ENCODE data around the gene STRIP1.

STRIP1 gene

GRCh38 chr1:110049801-110050601, 15.6 kb downstream of the STRIP1 start:
- DNase-seq (ENCODE audit: low spot score): no peak

GRCh38 chr1:110050602-110051261, 16.3 kb downstream of the STRIP1 start:
- DNase-seq (ENCODE audit: low spot score): no peak

GRCh38 chr1:110051262-110051648, 16.8 kb downstream of the STRIP1 start:
- DNase-seq (ENCODE audit: low spot score): no peak

GRCh38 chr1:110053552-110054428, 19.4 kb downstream of the STRIP1 start:
- peak; percentile 65 for DNase-seq (ENCODE audit: low spot score)

GRCh38 chr1:110055493-110056284, 21.3 kb downstream of the STRIP1 start:
- no peak for DNase-seq (ENCODE audit: low spot score)

- no peak for DNase-seq (ENCODE audit: low spot score)
These were observed 21.9 kb downstream of the STRIP1 start for GRCh38 chr1:110056285-110056683.

GRCh38 chr1:110056776-110057175, 22.4 kb downstream of the STRIP1 start:
- no peak for DNase-seq (ENCODE audit: low spot score)

- no peak for DNase-seq (ENCODE audit: low spot score)
These were observed 23.6 kb downstream of the STRIP1 start for GRCh38 chr1:110057963-110058518.

- no peak for DNase-seq (ENCODE audit: low spot score)
These were observed 24.2 kb downstream of the STRIP1 start for GRCh38 chr1:110058591-110058990.

- DNase-seq (ENCODE audit: low spot score): no peak
These were observed 24.9 kb downstream of the STRIP1 start for GRCh38 chr1:110059133-110059863.

GRCh38 chr1:110060034-110060661, 25.7 kb downstream of the STRIP1 start:
- DNase-seq (ENCODE audit: low spot score): peak; percentile 79

GRCh38 chr1:110060662-110061060, 26.2 kb downstream of the STRIP1 start:
- no peak for DNase-seq (ENCODE audit: low spot score)

- no peak for DNase-seq (ENCODE audit: low spot score)
These were observed 26.9 kb downstream of the STRIP1 start for GRCh38 chr1:110061341-110061740.

GRCh38 chr1:110062612-110063011, 28.2 kb downstream of the STRIP1 start:
- DNase-seq (ENCODE audit: low spot score): no peak

GRCh38 chr1:110063781-110064180, 29.4 kb downstream of the STRIP1 start:
- no peak for DNase-seq (ENCODE audit: low spot score)

GRCh38 chr1:110064576-110065337, 30.3 kb downstream of the STRIP1 start:
- DNase-seq (ENCODE audit: low spot score): no peak

GRCh38 chr1:110065841-110066240, 31.4 kb downstream of the STRIP1 start:
- DNase-seq (ENCODE audit: low spot score): no peak

GRCh38 chr1:110067479-110067892, 33.1 kb downstream of the STRIP1 start:
- DNase-seq (ENCODE audit: low spot score): no peak

- DNase-seq (ENCODE audit: low spot score): no peak
These were observed 33.6 kb downstream of the STRIP1 start for GRCh38 chr1:110067893-110068645.
